Right lobe of liver (tissue), 4 donors: Measurements from ENCODE around the gene PTEN.

Experiments used
- POLR2A ChIP-seq: fragments of 450-650 bp; IDR thresholded peaks from one replicate; pipeline ENCODE4 v1.6.1; 2017; ENCODE audit warnings: antibody characterized with exemption, mild to moderate bottlenecking
- TF ChIP-seq, protein P1 (sequence below), 4 donors: fragments of 200-600 bp in 3 of 4; fragments of 450-650 bp in 1 of 4; IDR thresholded peaks; one replicate each; pipeline versions ENCODE4 v1.5.1 to v1.8.0; 2016 to 2022; ENCODE audit warnings: antibody characterized with exemption in 4 of 4, mild to moderate bottlenecking in 2 of 4
- donor health status: DM: no; HTN: no; CAD: no.
- donor health status: DM: no; HTN: no; CAD: no.
- donor health status: DM: no; HTN: yes; CAD: no.

DNA sequence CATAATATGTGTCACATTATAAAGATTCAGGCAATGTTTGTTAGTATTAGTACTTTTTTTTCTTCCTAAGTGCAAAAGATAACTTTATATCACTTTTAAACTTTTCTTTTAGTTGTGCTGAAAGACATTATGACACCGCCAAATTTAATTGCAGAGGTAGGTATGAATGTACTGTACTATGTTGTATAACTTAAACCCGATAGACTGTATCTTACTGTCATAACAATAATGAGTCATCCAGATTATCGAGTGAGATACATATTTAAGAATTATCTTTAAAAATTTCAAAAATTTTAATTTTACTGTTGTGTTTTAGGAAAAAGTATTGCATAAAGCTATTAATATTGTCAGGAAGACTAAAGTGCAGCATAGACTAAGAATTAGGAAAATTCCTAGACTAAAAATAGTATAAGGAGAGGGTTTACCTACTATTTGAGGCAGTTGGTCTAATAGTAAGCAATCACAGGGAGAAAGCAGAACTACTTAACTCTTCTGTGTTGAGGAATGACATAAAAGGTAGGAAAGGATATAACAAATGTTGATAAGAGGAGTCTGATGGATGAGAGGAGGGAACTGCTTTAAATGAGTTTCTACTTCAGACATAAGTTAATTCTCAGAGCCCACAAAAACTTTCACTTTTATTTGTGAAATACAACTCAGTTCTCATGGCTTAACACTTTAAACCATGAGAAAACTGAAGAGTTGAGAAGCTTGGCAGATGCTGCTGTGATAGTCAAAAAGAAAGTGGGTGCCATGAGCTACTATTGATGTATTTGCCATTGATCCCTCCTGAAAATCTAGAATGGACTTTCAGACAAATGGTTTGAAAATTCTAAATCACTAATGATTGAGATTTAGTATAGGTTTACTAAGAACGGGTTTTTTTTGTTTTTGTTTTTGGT lies 67.8 kb downstream of the PTEN start:
- TF ChIP-seq, protein P1, sequence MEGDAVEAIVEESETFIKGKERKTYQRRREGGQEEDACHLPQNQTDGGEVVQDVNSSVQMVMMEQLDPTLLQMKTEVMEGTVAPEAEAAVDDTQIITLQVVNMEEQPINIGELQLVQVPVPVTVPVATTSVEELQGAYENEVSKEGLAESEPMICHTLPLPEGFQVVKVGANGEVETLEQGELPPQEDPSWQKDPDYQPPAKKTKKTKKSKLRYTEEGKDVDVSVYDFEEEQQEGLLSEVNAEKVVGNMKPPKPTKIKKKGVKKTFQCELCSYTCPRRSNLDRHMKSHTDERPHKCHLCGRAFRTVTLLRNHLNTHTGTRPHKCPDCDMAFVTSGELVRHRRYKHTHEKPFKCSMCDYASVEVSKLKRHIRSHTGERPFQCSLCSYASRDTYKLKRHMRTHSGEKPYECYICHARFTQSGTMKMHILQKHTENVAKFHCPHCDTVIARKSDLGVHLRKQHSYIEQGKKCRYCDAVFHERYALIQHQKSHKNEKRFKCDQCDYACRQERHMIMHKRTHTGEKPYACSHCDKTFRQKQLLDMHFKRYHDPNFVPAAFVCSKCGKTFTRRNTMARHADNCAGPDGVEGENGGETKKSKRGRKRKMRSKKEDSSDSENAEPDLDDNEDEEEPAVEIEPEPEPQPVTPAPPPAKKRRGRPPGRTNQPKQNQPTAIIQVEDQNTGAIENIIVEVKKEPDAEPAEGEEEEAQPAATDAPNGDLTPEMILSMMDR (IDR thresholded peaks at IDR 0.05) = no peak
- TF ChIP-seq POLR2A = no peak
